ENCODE data around the gene DYDC2.
A peak's percentile ranks its signal among the peaks of the same experiment; 100 is the strongest.

The DYDC2 gene

GRCh38 chr10:80397014-80397413 is 40.4 kb downstream of the DYDC2 start:
- Mint-ChIP-seq H3K36me3 (ENCODE audit: low read depth) (no peaks in the 10 kb centered on the region), H3K9me3 (no peaks in the 10 kb centered on the region), H3K4me3 (no peak overlapping the region), H3K27me3 (peaks cover 5% of the 10 kb centered on the region), H3K4me1 (ENCODE audit: low read depth) (no peaks in the 10 kb centered on the region), H3K27ac (no peak overlapping the region)

- Mint-ChIP-seq H3K27ac (no peak overlapping the region), H3K4me1 (ENCODE audit: low read depth) (no peaks in the 10 kb centered on the region), H3K4me3 (no peak overlapping the region), H3K36me3 (ENCODE audit: low read depth) (no peaks in the 10 kb centered on the region), H3K27me3 (peaks cover 5% of the 10 kb centered on the region), H3K9me3 (no peaks in the 10 kb centered on the region)
These were observed 43.7 kb downstream of the DYDC2 start for GRCh38 chr10:80400136-80400804.

GRCh38 chr10:80405035-80405434 is 48.5 kb downstream of the DYDC2 start:
- peaks cover 10% of the 10 kb centered on the region for H3K27me3 Mint-ChIP-seq
- H3K4me3 Mint-ChIP-seq: no peak overlapping the region
- H3K9me3 Mint-ChIP-seq: no peaks in the 10 kb centered on the region
- H3K27ac Mint-ChIP-seq: no peak overlapping the region
- no peaks in the 10 kb centered on the region for H3K36me3 Mint-ChIP-seq (ENCODE audit: low read depth)
- H3K4me1 Mint-ChIP-seq (ENCODE audit: low read depth): peaks cover 20% of the 10 kb centered on the region

- no peak overlapping the region for H3K27ac Mint-ChIP-seq
- peaks cover 10% of the 10 kb centered on the region for H3K27me3 Mint-ChIP-seq
- H3K4me3 Mint-ChIP-seq: no peak overlapping the region
- peaks cover 22% of the 10 kb centered on the region for H3K4me1 Mint-ChIP-seq (ENCODE audit: low read depth)
- no peaks in the 10 kb centered on the region for H3K9me3 Mint-ChIP-seq
- no peaks in the 10 kb centered on the region for H3K36me3 Mint-ChIP-seq (ENCODE audit: low read depth)
These were observed 49.0 kb downstream of the DYDC2 start for GRCh38 chr10:80405626-80406025.

- Mint-ChIP-seq H3K27me3 (peaks cover 10% of the 10 kb centered on the region), H3K4me1 (ENCODE audit: low read depth) (peaks cover 28% of the 10 kb centered on the region), H3K36me3 (ENCODE audit: low read depth) (no peaks in the 10 kb centered on the region), H3K9me3 (no peaks in the 10 kb centered on the region), H3K27ac (no peak overlapping the region), H3K4me3 (no peak overlapping the region)
These were observed 49.6 kb downstream of the DYDC2 start for GRCh38 chr10:80406204-80406603.

- H3K4me3 Mint-ChIP-seq: peak overlapping the region; percentile 89
- H3K36me3 Mint-ChIP-seq (ENCODE audit: low read depth): no peaks in the 10 kb centered on the region
- peak overlapping the region; percentile 95 for H3K27ac Mint-ChIP-seq
- H3K27me3 Mint-ChIP-seq: peaks cover 10% of the 10 kb centered on the region
- H3K9me3 Mint-ChIP-seq: no peaks in the 10 kb centered on the region
- H3K4me1 Mint-ChIP-seq (ENCODE audit: low read depth): peaks cover 40% of the 10 kb centered on the region
These were observed 51.2 kb downstream of the DYDC2 start for GRCh38 chr10:80407812-80408241.

GRCh38 chr10:80408242-80409101 is 51.9 kb downstream of the DYDC2 start, which contains the start of gene PRXL2A:
Gene PRXL2A (plus strand): TSS chr10:80408551. CDS start chr10:80420468, 11,917 bp downstream.
- Mint-ChIP-seq H3K36me3 (ENCODE audit: low read depth) (no peaks in the 10 kb centered on the region), H3K27me3 (peaks cover 10% of the 10 kb centered on the region), H3K27ac (peak within 1 kb of the TSS; percentile 95), H3K4me3 (peak within 1 kb of the TSS; percentile 89), H3K9me3 (no peaks in the 10 kb centered on the region), H3K4me1 (ENCODE audit: low read depth) (peaks cover 46% of the 10 kb centered on the region)

GRCh38 chr10:80409121-80409520 is 52.5 kb downstream of the DYDC2 start:
- peaks cover 10% of the 10 kb centered on the region for H3K27me3 Mint-ChIP-seq
- peaks cover 50% of the 10 kb centered on the region for H3K4me1 Mint-ChIP-seq (ENCODE audit: low read depth)
- no peaks in the 10 kb centered on the region for H3K9me3 Mint-ChIP-seq
- peak overlapping the region; percentile 89 for H3K4me3 Mint-ChIP-seq
- no peak overlapping the region for H3K27ac Mint-ChIP-seq
- H3K36me3 Mint-ChIP-seq (ENCODE audit: low read depth): no peaks in the 10 kb centered on the region

GRCh38 chr10:80410122-80410521 is 53.5 kb downstream of the DYDC2 start:
- Mint-ChIP-seq H3K36me3 (ENCODE audit: low read depth) (no peaks in the 10 kb centered on the region), H3K9me3 (no peaks in the 10 kb centered on the region), H3K4me1 (ENCODE audit: low read depth) (peaks cover 50% of the 10 kb centered on the region), H3K27me3 (peaks cover 10% of the 10 kb centered on the region), H3K27ac (no peak overlapping the region), H3K4me3 (peak overlapping the region; percentile 89)

- Mint-ChIP-seq H3K27me3 (peaks cover 10% of the 10 kb centered on the region), H3K27ac (no peak overlapping the region), H3K36me3 (ENCODE audit: low read depth) (no peaks in the 10 kb centered on the region), H3K9me3 (no peaks in the 10 kb centered on the region), H3K4me1 (ENCODE audit: low read depth) (peaks cover 53% of the 10 kb centered on the region), H3K4me3 (no peak overlapping the region)
These were observed 54.1 kb downstream of the DYDC2 start for GRCh38 chr10:80410578-80411145.

- peaks cover 7% of the 10 kb centered on the region for H3K27me3 Mint-ChIP-seq
- no peak overlapping the region for H3K4me3 Mint-ChIP-seq
- H3K4me1 Mint-ChIP-seq (ENCODE audit: low read depth): peaks cover 53% of the 10 kb centered on the region
- H3K9me3 Mint-ChIP-seq: no peaks in the 10 kb centered on the region
- H3K27ac Mint-ChIP-seq: no peak overlapping the region
- H3K36me3 Mint-ChIP-seq (ENCODE audit: low read depth): no peaks in the 10 kb centered on the region
These were observed 54.7 kb downstream of the DYDC2 start for GRCh38 chr10:80411267-80411668.

- H3K27me3 Mint-ChIP-seq: peaks cover 5% of the 10 kb centered on the region
- H3K4me3 Mint-ChIP-seq: no peak overlapping the region
- peaks cover 53% of the 10 kb centered on the region for H3K4me1 Mint-ChIP-seq (ENCODE audit: low read depth)
- H3K9me3 Mint-ChIP-seq: no peaks in the 10 kb centered on the region
- no peak overlapping the region for H3K27ac Mint-ChIP-seq
- H3K36me3 Mint-ChIP-seq (ENCODE audit: low read depth): no peaks in the 10 kb centered on the region
These were observed 55.2 kb downstream of the DYDC2 start for GRCh38 chr10:80411681-80412220.

- Mint-ChIP-seq H3K27ac (peak overlapping the region; percentile 77), H3K4me1 (ENCODE audit: low read depth) (peaks cover 50% of the 10 kb centered on the region), H3K4me3 (peak overlapping the region; percentile 33), H3K27me3 (peaks cover 5% of the 10 kb centered on the region), H3K36me3 (ENCODE audit: low read depth) (no peaks in the 10 kb centered on the region), H3K9me3 (no peaks in the 10 kb centered on the region)
These were observed 55.9 kb downstream of the DYDC2 start for GRCh38 chr10:80412486-80412885.

GRCh38 chr10:80413271-80413996 is 56.9 kb downstream of the DYDC2 start:
- H3K27ac Mint-ChIP-seq: peak overlapping the region; percentile 74
- H3K9me3 Mint-ChIP-seq: no peaks in the 10 kb centered on the region
- no peaks in the 10 kb centered on the region for H3K36me3 Mint-ChIP-seq (ENCODE audit: low read depth)
- H3K4me1 Mint-ChIP-seq (ENCODE audit: low read depth): peaks cover 44% of the 10 kb centered on the region
- no peaks in the 10 kb centered on the region for H3K27me3 Mint-ChIP-seq
- peak overlapping the region; percentile 33 for H3K4me3 Mint-ChIP-seq
